ENCODE results near the gene PMIS2. TPM values are rescaled to one million over a fixed set of nuclear protein-coding genes. Genes with fewer than 3 reads are reported as not detected.

Gene PMIS2
- total and polyA plus RNA-seq, 2 of the 8 experiments (the other 6 are each of a cell fraction or from before 2014, with no cell fraction given): not detected

GRCh38 chr19:35622750-35623149 lies 36.8 kb downstream of the PMIS2 start (continued):
- no peak for TF ChIP-seq JUN (IDR thresholded peaks at IDR 0.05; ENCODE audit: low read depth, low read length)
- TF ChIP-seq SUZ12 (IDR thresholded peaks at IDR 0.05; ENCODE audit: low read length): no peak
- TF ChIP-seq TEAD4 (IDR thresholded peaks at IDR 0.05; ENCODE audit: low read depth, low read length): no peak
- no peak for TF ChIP-seq RBBP5 (IDR thresholded peaks at IDR 0.05; ENCODE audit: borderline replicate concordance, low read depth, low read length)
